ENCODE results near the gene KLHL25. TPM values are rescaled to one million over a fixed set of nuclear protein-coding genes. Genes with fewer than 3 reads are reported as not detected.
A peak's percentile ranks its signal among the peaks of the same experiment; 100 is the strongest.

KLHL25 gene
- total and polyA plus RNA-seq, 2 of the 8 experiments (the other 6 are each of a cell fraction or from before 2014, with no cell fraction given) = 16.5 to 22.0 TPM

GRCh38 chr15:85752124-85752475, 42.6 kb downstream of the KLHL25 start:
- Histone ChIP-seq H3K9ac (replicated peaks in 1 of 4; ENCODE audit: extremely low read depth in 1 of 4, low read depth in 3 of 4, low read length in 3 of 4) (no peak overlapping the region), H3K79me1 (ENCODE audit: low read depth, low read length) (peaks cover 2% of the 10 kb centered on the region), H4K20me1 (replicated peaks in 1 of 2; ENCODE audit: control insufficient read depth in 1 of 2, insufficient read depth in 2 of 2, low read length in 2 of 2) (peaks cover 0 to 4% of the 10 kb centered on the region in 2 experiments), H3K27me3 (replicated peaks in 1 of 4; ENCODE audit: control insufficient read depth in 3 of 4, extremely low read depth in 1 of 4, insufficient read depth in 3 of 4, low read length in 3 of 4) (no peaks in the 10 kb centered on the region), H3K23ac (ENCODE audit: insufficient read length) (no peak overlapping the region), H3K79me2 (ENCODE audit: control insufficient read depth in 1 of 2, insufficient read depth in 2 of 2, low read length in 2 of 2) (no peaks in the 10 kb centered on the region), H3K4me1 (replicated peaks in 1 of 4; ENCODE audit: control insufficient read depth in 3 of 4, insufficient read depth in 4 of 4, low read length in 3 of 4) (peaks cover 6 to 45% (median 33%) of the 10 kb centered on the region in 4 experiments), H3K56ac (replicated peaks; ENCODE audit: insufficient read length, low read depth, low read length) (peak overlapping the region; percentile 63), H3K14ac (ENCODE audit: insufficient read length) (no peak overlapping the region), H2AFZ (ENCODE audit: low read length) (no peak overlapping the region), H3K36me3 (ENCODE audit: control insufficient read depth in 2 of 4, insufficient read depth in 4 of 4, low read length in 3 of 4) (peaks cover 0 to 12% (median 0%) of the 10 kb centered on the region in 4 experiments; a peak in 1 of 8 replicates), H2BK5ac (ENCODE audit: low read depth, low read length) (peak overlapping the region; percentile 46; the same call in 1 of the 2 replicates), H2BK20ac (ENCODE audit: low read length) (no peak overlapping the region), H2BK15ac (ENCODE audit: low read length) (peak overlapping the region; percentile 81; the same call in 1 of the 2 replicates), H2AK5ac (ENCODE audit: low read depth, low read length) (no peak overlapping the region), H4K8ac (ENCODE audit: extremely low read depth, insufficient read depth, low read length) (no peak overlapping the region), H3K23me2 (ENCODE audit: low read depth, low read length) (peaks cover 2% of the 10 kb centered on the region; the same call in 1 of the 2 replicates), H4K5ac (ENCODE audit: insufficient read length, low read depth, low read length) (peak overlapping the region; percentile 47), H3K4me3 (ENCODE audit: extremely low read depth in 1 of 4, insufficient read depth in 2 of 4, low read depth in 3 of 4, low read length in 4 of 4) (peak overlapping the region in 3 of 4 experiments; percentile 20 to 50 (median 32); a peak in 4 of 8 replicates), H3K4me2 (ENCODE audit: insufficient read depth in 1 of 2, low read depth in 2 of 2, low read length in 2 of 2) (peak overlapping the region; percentile 64 to 81), H2BK120ac (replicated peaks; ENCODE audit: low read depth, low read length) (peak overlapping the region; percentile 28), H2BK12ac (ENCODE audit: low read depth, low read length) (no peak overlapping the region), H3K18ac (ENCODE audit: extremely low read depth, low read length) (peak overlapping the region; percentile 78; the same call in 1 of the 2 replicates), H4K91ac (replicated peaks; ENCODE audit: insufficient read length, low read length) (peak overlapping the region; percentile 25), H3K4ac (replicated peaks; ENCODE audit: insufficient read length, low read depth, low read length) (no peak overlapping the region), H3K27ac (ENCODE audit: low read depth, low read length) (peak overlapping the region; percentile 37; the same call in 1 of the 2 replicates), H3K9me3 (ENCODE audit: insufficient read depth in 2 of 2, low read depth in 1 of 2, low read length in 1 of 2) (no peaks in the 10 kb centered on the region)
- FAIRE-seq = no peak
- POLR2A ChIA-PET (ENCODE audit: partially characterized antibody) = interaction anchor here (0.6 to 3.7 kb wide), 6 partner anchors 9 to 43 kb away, joined by 3 to 22 read pairs (median 6); partner anchors contain the start of gene KLHL25
- 74% methylated on average over 13 of the region's 15 CpGs; no CpG with 5 or more reads in 1 of the 2 experiments for WGBS, 2 experiments (ENCODE audit: extremely low coverage in 1 of 2, insufficient coverage in 1 of 2, insufficient read length in 1 of 2, insufficient replicate concordance in 2 of 2, low coverage in 1 of 2, low lambda C conversion rate in 2 of 2, missing lambda C conversion rate in 1 of 2)
- CTCF ChIA-PET (ENCODE audit: partially characterized antibody) = interaction anchor here (0.9 to 4.8 kb wide), 9 partner anchors 16 to 88 kb away, joined by 3 to 20 read pairs (median 4); no protein-coding TSS in a partner anchor
- TF ChIP-seq CTCF (IDR thresholded peaks at IDR 0.05; ENCODE audit: control extremely low read depth in 1 of 3, insufficient read depth in 1 of 3, low read depth in 1 of 3, low read length in 3 of 3) (no peak), CEBPB (IDR thresholded peaks at IDR 0.05; ENCODE audit: low read depth, low read length) (no peak), EGR1 (IDR thresholded peaks at IDR 0.05; ENCODE audit: borderline replicate concordance, low read depth, low read length) (no peak)
- no peak for DNase-seq (ENCODE audit: low read depth in 1 of 2, low spot score in 2 of 2)
